GM18868 (cell line): Measurements from ENCODE around the gene XXYLT1.

Source experiments
- ATAC-seq: cut with Tn5 transposase; IDR thresholded peaks from one replicate; pipeline ENCODE4 v1.9.1; 2021; ENCODE audit warnings: mild to moderate bottlenecking, moderate library complexity; ENCODE audit not compliant: unreplicated experiment

The XXYLT1 gene

DNA sequence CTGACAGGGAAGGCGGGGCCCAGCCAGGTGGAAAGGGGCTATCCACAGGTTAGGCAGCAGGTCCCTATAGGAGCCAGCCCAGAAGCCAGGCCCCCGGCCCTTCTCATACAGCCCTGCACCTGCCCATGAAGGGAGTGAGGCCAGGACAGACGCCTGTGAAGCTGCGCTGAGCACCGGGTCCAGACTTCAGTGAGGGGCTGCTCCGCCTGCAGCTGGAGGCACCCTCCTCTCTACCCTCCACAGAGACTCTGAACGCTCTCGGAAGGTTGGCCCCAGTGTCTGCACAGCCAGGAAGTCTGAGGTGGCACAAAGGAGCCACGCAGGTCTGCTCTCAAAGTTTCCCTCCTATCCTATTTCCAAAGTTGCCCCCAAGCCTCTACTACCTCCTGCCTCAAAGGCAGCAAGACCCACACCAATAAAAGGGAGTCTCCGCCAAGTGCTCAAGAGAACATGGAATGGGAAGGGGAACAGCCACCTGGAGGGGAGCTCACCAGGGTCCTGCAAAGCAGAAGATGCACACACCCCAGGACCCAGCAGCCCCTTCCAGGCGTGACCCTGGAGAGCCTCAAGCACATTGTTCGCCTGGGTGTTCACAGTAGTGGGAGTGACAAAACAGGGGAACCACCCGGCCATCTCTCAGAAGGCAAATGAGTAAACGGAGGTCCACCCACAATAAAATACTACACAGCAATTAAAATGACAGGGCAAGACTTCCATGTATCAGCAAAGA is 19.5 kb downstream of the XXYLT1 start:
- no peak for ATAC-seq

DNA sequence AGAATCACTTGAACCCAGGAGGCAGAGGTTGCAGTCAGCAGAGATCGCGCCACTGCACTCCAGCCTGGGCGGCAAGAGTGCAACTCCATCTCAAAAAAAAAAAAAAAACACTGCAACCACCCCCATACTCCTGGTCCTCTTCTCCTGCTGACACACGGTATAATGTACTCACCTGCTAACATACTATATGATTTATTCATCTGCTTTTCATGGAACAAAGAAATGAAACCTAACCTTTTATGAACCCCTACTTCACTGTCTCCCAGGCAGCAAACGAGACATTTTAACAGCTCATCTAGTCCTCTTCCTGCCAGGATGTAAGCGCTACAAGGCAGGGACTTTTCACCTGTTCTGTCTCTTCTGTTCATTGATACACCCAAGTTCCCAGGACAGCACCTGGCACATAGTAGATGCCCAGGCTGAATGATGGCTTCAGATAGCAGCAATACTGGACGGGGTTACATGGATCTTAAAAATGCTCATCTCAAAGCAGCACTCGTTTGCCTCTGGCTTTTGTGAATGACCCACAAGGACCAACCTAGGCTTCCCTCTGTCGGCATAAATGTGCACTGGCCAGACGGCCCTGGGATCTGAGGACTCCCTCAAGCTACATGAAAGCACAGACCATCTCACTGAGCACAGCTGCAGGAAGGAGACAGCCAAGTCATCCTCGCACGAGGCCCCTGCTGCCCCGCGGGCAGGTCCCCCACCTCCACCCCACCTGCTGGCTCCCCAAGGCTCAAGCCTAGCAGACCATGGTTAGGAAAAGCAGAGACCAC is 20.3 kb downstream of the XXYLT1 start:
- ATAC-seq, result no peak

DNA sequence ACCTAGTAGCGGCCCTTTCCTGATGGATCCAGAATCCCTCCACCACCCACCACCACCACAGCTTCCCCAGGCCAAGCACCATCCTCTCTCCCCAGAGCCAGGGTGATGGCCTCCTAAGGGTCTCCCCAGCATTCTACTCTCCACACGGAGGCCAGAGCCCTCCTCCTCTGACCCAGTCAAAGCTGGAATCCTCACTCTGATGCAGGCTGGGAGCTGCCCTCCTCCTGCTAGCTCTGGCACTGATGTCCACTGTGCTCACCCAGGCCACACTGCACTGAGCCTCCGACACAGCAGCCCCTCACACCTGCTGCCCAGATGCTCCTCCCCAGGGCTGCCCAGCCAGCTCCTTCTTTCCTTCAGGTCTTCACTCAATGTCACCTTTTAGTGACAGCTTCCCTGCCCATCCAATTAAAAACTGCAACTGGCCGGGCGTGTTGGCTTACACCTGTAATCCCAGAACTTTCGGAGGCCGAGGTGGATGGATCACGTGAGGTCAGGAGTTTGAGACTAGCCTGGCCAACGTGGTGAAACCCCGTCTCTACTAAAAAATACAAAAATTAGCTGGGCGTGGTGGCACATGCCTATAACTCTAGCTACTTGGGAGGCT is 21.0 kb downstream of the XXYLT1 start:
- no peak for ATAC-seq

DNA sequence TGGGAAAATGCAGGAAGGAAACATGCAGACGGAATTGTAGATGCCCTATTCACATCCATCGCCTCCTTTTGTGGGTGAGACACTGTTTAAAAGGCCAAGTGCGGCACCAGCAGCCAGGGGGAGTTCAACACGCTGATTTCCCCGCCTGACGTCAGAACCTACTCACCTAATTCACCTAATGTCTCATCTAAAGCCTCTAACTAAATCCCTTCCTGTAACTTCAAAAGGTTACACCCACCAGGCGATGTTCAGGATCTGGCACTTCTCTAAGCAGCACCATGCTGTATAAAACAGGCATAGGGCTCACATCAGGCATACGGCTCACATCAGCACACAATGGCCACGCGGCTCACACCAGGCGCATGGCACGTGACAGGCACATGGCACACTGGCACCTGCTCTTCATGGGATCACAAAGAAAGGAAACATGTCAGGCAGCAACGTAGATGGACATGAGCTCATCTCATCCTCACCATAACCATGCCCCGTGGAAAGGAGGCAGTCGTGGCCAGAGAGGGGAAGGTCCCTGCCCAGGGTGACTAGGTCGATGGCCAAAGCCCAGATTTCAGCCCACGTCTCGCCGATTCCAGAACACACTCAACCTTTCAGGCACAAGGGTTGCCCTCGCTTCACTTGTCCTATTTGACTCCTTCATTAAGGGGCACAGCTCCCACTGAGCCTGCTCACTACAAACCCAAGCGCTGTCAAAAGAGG is 21.7 kb downstream of the XXYLT1 start:
- no peak for ATAC-seq

GRCh38 chr3:195248281-195248680 is 22.7 kb downstream of the XXYLT1 start:
- no peak for ATAC-seq

DNA sequence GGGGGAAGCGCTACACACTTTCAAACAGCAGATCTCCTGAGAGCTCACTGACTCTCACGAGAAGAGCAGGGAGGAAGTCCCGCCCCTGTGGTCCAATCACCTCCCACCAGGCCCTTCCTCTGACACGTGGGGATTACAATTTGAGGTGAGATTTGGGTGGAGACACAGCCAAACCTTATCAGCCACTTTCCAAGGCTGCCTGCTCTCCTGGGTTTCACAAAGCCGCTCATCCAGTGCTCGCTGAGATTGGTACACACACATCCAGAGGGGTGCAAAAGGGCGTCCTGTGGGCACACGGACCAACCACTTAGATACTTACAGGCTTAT is 23.1 kb downstream of the XXYLT1 start:
- no peak for ATAC-seq

- ATAC-seq, result no peak
These were observed 23.7 kb downstream of the XXYLT1 start for GRCh38 chr3:195247086-195247862.

- no peak for ATAC-seq
These were observed 24.4 kb downstream of the XXYLT1 start for GRCh38 chr3:195246581-195246995.

- ATAC-seq, result no peak
These were observed 25.4 kb downstream of the XXYLT1 start for GRCh38 chr3:195245531-195245951.

DNA sequence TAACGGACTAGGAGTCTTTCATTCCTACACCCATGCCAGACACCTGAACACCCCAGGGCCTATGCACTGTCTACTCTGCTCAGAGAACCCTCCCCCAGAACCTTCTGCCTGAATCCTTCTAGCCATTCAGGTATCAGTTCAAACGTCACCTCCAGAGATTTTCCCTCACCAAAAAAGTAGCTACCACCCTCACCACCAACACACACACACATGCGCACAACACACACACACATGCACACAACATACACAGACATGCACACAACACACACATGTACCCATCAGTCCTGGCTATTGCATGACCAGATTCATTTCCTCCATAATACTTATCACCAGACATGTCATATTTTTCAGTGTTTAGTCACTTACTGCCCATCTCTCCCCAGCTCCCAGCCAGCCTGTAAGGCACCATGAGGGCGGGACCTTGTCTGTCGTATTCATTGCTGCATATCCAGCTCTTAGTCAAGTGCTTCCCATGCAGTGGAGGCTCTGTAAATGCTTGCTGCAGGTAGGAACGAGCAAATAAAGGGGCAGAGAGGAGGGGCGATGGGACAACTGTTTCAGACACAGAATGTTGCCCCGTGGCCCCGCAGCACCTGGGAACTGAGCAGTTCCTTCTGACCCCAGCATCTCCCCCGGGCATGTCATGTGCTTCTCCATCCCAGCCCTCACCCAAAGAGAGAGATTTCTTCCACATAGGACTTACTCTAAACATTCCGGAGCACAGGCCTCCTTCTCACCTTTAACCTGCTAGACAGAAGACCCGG is 29.2 kb downstream of the XXYLT1 start:
- no peak for ATAC-seq

DNA sequence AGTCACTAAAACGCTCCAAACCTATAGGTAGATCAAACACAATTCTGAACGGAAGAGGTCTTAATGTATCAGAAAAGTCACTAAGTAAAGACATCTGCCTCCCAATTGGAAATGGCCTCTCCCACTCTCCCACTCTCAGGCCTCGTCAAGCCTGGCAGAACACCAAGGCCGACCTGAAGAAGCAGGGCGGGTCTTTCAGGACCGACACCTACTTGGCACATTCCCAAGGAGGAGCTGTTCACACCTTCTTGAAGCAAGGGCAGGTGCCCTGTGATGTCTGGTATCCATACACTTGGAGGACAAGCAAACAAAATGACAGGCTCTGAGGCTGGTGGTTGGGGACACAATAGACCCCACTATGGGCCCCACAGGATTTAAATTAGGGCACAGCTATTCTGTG is 30.0 kb downstream of the XXYLT1 start:
- ATAC-seq, result no peak

- ATAC-seq, result no peak
These were observed 30.7 kb downstream of the XXYLT1 start for GRCh38 chr3:195240171-195240701.

GRCh38 chr3:195239121-195239520 is 31.8 kb downstream of the XXYLT1 start:
- ATAC-seq, result no peak

GRCh38 chr3:195238586-195239118 is 32.3 kb downstream of the XXYLT1 start:
- no peak for ATAC-seq

- no peak for ATAC-seq
These were observed 32.8 kb downstream of the XXYLT1 start for GRCh38 chr3:195238081-195238571.

DNA sequence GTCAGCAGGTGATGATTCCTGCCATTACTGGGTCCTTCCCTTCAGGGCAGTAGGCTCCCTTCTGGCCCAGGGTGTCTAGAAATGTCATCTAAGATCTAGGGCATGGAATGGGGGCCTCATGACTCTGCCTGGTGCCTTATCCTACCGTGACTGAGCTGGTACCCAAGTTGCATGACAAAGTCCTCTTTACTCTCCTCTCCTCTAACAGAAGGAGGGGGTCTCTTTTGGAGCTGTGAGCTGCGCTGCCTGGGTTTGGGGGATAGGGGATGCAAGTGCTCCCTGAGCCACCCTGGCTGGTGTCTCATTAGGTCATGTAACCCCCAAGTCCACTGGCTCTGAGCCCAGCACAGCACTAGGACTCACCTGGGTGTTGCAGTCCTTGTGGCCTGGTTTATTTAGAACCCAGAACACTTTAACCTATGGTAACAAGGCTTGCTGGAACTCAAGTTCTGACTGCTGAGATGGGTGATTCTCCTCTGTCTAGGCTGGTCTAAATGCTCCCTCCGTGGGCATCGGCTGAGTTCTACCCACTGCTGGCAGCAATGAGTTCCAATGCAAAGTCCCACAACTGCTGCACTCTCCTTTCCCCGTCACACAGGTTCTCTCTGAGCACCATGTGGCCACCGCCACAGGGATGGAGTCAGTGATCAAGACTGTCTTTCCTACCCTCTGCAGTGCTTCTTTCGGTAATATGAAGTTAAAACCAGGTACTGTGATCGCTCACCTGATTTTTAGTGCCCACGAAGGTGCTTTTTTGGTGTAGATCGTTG is 34.0 kb downstream of the XXYLT1 start:
- no peak for ATAC-seq

DNA sequence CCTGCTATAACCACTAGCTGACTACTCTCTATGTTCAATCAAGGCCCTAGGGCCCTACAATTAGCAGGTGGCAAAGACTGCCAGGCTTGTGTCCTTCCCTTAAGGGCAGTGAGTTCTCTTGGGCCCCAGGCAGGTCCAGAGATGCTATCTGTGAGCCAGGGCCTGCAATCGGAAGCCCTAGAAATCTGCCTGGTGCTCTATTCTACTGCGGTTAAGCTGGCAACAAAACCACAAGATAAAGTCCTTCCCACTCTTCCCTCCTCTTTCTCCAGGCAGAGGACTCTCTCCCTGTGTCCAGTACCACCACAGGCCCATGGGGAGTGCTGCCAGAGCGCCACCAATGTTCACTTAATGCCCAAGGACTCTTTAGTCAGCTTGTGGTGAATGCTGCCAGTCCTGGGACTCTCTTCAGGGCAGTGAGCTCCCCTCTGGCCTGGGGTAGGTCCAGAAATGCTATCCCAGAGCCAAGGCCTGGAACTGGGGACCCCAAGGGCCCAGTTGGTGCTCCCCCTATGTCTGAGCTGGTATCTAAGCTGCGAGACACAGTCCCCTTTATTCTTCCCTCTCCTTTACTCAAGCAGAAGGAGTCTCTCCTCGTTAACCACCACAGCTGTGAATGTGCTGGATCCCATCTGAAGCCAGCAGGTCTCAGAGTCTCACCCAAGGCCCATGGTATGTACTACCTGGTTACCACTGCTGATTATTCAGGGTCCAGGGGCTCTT is 34.7 kb downstream of the XXYLT1 start:
- no peak for ATAC-seq

DNA sequence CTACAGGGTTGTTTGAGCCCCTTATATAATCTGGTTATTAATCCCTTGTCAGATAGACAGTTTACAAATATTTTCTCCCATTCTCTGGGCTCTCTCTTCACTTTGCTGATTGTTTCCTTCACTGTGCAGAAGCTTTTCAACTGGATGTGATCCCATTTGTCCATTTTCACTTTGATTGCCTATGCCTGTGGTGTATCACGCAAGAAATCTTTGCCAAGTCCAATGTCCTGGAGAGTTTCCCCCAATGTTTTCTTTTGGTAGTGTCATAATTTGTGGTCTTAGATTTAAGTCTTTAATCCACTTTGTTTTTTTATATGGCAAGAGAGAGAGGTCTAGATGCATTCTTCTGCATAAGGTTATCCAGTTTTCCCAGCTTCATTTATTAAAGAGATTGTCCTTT is 40.7 kb downstream of the XXYLT1 start:
- no peak for ATAC-seq
